Measurements from ENCODE around the gene RBM8A. TPM values are rescaled to one million over a fixed set of nuclear protein-coding genes. Genes with fewer than 3 reads are reported as not detected.
A peak's percentile ranks its signal among the peaks of the same experiment; 100 is the strongest.
"Not testable (repeated sequence)": the region's sequence is repeated elsewhere in the genome, so short reads cannot be mapped to it uniquely, and the experiment has no call there.

RBM8A gene
- total RNA-seq, 1 donor from 2014 or later = 178 TPM

DNA sequence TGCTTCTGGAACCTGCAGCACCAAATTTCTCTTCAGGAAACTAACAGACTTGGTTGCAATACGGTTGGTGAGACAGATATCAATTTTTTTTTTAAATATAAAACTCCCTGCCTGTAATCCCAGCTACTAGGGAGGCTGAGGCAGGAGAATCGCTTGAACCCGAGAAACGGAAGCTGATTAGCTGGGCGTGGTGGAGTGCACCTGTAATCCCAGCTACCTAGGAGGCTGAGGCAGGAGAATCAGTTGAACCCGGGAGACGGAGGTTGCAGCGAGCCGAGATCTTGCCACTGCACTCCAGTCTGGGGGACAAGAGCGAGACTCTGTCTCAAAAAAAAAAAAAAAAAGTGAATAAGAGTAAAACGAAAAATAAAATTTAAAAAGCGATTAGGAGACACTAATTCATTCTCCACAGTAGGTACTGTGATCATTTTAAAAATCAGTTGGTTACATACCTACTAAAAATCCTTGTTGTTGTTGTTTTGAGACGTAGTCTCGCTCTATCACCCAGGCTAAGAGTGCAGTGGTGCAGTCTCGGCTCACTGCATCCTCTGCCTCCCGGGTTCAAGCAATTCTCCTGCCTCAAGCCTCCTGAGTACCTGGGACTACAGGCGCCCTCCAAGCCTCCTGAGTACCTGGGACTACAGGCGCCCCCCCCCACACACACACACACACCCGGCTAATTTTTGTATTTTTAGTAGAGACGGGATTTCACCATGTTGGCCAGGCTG, 796 bp upstream of the RBM8A start:
- no peaks in the 10 kb centered on the region for H3K27me3 Mint-ChIP-seq
- no peak for ATAC-seq (ENCODE audit: low read depth)
- POLR2A ChIA-PET = interaction anchor here (0.6 to 5.3 kb wide), 40 partner anchors 8 to 647 kb away, joined by 3 to 128 read pairs (median 7); partner anchors contain the start of genes ANKRD34A, ANKRD35, ITGA10 and LIX1L
- no peak overlapping the region for H3K4me3 Mint-ChIP-seq
- H3K9me3 Mint-ChIP-seq = no peaks in the 10 kb centered on the region
- TF ChIP-seq, protein P1, sequence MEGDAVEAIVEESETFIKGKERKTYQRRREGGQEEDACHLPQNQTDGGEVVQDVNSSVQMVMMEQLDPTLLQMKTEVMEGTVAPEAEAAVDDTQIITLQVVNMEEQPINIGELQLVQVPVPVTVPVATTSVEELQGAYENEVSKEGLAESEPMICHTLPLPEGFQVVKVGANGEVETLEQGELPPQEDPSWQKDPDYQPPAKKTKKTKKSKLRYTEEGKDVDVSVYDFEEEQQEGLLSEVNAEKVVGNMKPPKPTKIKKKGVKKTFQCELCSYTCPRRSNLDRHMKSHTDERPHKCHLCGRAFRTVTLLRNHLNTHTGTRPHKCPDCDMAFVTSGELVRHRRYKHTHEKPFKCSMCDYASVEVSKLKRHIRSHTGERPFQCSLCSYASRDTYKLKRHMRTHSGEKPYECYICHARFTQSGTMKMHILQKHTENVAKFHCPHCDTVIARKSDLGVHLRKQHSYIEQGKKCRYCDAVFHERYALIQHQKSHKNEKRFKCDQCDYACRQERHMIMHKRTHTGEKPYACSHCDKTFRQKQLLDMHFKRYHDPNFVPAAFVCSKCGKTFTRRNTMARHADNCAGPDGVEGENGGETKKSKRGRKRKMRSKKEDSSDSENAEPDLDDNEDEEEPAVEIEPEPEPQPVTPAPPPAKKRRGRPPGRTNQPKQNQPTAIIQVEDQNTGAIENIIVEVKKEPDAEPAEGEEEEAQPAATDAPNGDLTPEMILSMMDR (IDR thresholded peaks at IDR 0.05) = no peak
- intact Hi-C loops (cut with micrococcal nuclease) = loop anchor here (1.0 to 5.0 kb wide), 8 partner anchors 10 to 109 kb away; partner anchors contain the start of genes ANKRD34A, LIX1L, PEX11B and PIAS3
- peak overlapping the region; percentile 74 for H3K27ac Mint-ChIP-seq
- H3K36me3 Mint-ChIP-seq (ENCODE audit: low read depth) = peaks cover 9% of the 10 kb centered on the region
- H3K4me1 Mint-ChIP-seq = peaks cover 23% of the 10 kb centered on the region
- DNase-seq = no peak
- CTCF ChIA-PET = interaction anchor here (0.8 to 2.0 kb wide), 8 partner anchors 10 to 86 kb away, joined by 4 to 23 read pairs (median 8); partner anchors contain the start of genes ANKRD34A, LIX1L, NUDT17 and PEX11B

DNA sequence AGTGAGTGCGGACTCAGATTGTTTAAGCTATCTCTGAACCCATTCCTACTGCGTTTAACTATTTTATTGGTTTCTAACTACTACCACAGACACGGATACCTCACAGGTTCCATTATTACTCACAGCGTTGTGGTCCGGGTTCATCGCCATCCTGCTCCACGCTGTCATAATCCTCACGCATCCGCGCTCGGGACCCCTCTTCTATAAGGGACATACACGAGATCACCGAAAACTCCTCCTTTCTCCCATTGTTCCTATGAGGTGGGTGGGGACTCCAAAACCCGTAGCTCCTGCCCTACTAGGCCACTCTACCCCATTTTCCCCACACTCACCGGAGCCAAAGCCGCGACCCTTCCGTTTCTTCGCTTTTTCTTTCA, 610 bp downstream of the RBM8A start:
- peak; percentile 23 for DNase-seq
- no peak overlapping the region for H3K27ac Mint-ChIP-seq
- ATAC-seq (ENCODE audit: low read depth) = peak; percentile 3

DNA sequence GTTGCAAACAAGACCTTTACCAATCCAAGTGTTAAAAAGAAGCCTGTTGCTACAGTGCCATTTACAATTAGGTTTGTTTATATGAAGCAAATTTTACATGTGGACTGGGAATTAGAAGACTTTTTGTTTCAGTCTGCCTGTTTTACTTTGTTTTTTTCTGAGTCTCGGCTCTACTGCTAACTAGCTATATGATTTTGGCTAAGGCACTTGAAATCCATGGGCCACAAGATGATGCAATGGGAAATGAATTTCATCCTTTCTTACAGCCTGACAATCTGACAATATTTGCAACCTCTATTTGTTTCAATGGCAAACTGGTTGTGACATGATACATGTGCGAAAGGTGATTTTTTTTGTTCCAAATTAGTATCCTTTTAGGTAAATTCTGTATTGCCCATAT, 5.0 kb downstream of the RBM8A start:
- no peak overlapping the region for H3K4me3 Mint-ChIP-seq
- TF ChIP-seq, protein P1 (IDR thresholded peaks at IDR 0.05) = no peak
- ATAC-seq (ENCODE audit: low read depth) = no peak
- CTCF ChIA-PET = no interaction called here
- DNase-seq = no peak
- H3K36me3 Mint-ChIP-seq (ENCODE audit: low read depth) = peaks cover 24% of the 10 kb centered on the region
- POLR2A ChIA-PET = no interaction called here
- H3K27me3 Mint-ChIP-seq = no peaks in the 10 kb centered on the region
- no peak overlapping the region for H3K27ac Mint-ChIP-seq
- intact Hi-C loops (cut with micrococcal nuclease) = no loop called here
- peaks cover 25% of the 10 kb centered on the region for H3K4me1 Mint-ChIP-seq
- no peaks in the 10 kb centered on the region for H3K9me3 Mint-ChIP-seq

More for the DNA sequence above, 610 bp downstream of the RBM8A start:
- Mint-ChIP-seq H3K27me3 (no peaks in the 10 kb centered on the region), H3K36me3 (ENCODE audit: low read depth) (peaks cover 14% of the 10 kb centered on the region), H3K4me3 (no peak overlapping the region), H3K4me1 (peaks cover 10% of the 10 kb centered on the region), H3K9me3 (no peaks in the 10 kb centered on the region)
- TF ChIP-seq, protein P1 (IDR thresholded peaks at IDR 0.05) = no peak
- POLR2A ChIA-PET = interaction anchor here (0.6 to 5.3 kb wide), 23 partner anchors 8 to 125 kb away, joined by 3 to 128 read pairs (median 9); partner anchors contain the start of genes ANKRD34A, ANKRD35, ITGA10 and LIX1L
- CTCF ChIA-PET = interaction anchor here (1.2 to 2.0 kb wide), 7 partner anchors 8 to 88 kb away, joined by 4 to 23 read pairs (median 9); partner anchors contain the start of genes ANKRD34A, LIX1L, NUDT17 and PEX11B
- intact Hi-C loops (cut with micrococcal nuclease) = loop anchor here (1.0 to 5.0 kb wide), 8 partner anchors 8 to 111 kb away; partner anchors contain the start of genes ANKRD34A, LIX1L, PEX11B and PIAS3

DNA sequence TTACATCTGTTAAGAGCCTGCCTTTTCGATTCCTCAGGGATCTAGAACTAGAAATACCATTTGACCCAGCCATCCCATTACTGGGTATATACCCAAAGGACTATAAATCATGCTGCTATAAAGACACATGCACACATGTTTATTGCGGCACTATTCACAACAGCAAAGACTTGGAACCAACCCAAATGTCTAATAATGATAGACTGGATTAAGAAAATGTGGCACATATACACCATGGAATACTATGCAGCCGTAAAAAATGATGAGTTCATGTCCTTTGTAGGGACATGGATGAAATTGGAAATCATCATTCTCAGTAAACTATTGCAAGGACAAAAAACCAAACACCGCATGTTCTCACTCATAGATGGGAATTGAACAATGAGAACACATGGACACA, 7.0 kb downstream of the RBM8A start:
- DNase-seq; H3K27me3 Mint-ChIP-seq; CTCF ChIA-PET; intact Hi-C loops (cut with micrococcal nuclease); H3K27ac Mint-ChIP-seq; ATAC-seq (ENCODE audit: low read depth); H3K9me3 Mint-ChIP-seq: not testable (repeated sequence)
- Mint-ChIP-seq H3K4me3 (peak overlapping the region; percentile 95), H3K4me1 (peaks cover 34% of the 10 kb centered on the region), H3K36me3 (ENCODE audit: low read depth) (peaks cover 39% of the 10 kb centered on the region)
- POLR2A ChIA-PET = interaction anchor here (0.6 to 3.9 kb wide), 4 partner anchors 8 to 119 kb away, joined by 6 to 109 read pairs (median 52); partner anchors contain the start of genes PIAS3 and RBM8A

DNA sequence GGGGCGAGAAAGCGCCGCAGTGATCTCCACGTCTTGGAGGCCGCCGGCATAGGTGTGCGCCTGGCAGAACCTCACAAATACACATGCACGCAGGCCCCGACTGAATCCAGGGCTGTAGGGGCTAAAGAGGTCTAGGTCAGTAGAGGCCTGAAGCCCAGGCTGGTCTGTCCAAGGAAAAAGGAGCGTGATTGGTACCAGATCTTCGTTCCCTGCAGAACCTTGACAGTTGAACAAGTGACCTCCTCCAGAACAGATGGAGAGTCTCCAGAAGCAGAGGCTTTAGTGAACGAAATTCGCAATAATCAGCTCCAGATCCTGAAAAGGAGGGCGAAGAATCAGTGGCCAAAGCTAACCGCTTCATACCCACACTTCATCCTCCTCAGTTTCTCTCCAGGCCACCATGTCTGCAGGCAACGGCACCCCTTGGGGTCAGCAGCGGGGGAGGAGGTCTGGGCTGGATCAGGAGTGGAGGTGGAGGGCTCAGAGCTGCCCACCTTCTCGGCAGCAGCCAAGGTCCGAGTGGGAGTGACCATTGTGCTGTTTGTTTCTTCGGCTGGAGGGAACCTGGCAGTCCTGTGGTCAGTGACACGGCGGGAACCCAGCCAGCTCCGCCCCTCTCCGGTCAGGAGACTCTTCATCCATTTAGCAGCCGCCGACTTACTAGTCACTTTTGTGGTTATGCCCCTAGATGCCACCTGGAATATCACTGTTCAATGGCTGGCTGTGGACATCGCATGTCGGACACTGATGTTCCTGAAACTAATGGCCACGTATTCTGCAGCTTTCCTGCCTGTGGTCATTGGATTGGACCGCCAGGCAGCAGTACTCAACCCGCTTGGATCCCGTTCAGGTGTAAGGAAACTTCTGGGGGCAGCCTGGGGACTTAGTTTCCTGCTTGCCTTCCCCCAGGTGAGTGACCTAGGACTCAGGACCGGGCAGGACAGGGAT, 8.0 kb downstream of the RBM8A start:
- ATAC-seq (ENCODE audit: low read depth) (peak; percentile 6), DNase-seq (no peak)
- Mint-ChIP-seq H3K27ac (peak overlapping the region; percentile 93), H3K36me3 (ENCODE audit: low read depth) (peaks cover 45% of the 10 kb centered on the region), H3K4me1 (peaks cover 35% of the 10 kb centered on the region), H3K27me3 (no peaks in the 10 kb centered on the region), H3K4me3 (peak overlapping the region; percentile 95), H3K9me3 (no peaks in the 10 kb centered on the region)
- ChIA-PET CTCF (interaction anchor here (1.2 to 2.2 kb wide), 5 partner anchors 8 to 74 kb away, joined by 3 to 8 read pairs (median 4); partner anchors contain the start of genes ANKRD34A, NUDT17, PIAS3 and POLR3GL), POLR2A (interaction anchor here (0.7 to 3.9 kb wide), 26 partner anchors 9 to 1681 kb away, joined by 3 to 109 read pairs (median 6); partner anchors contain the start of genes ANKRD34A, ANKRD35, ITGA10 and LIX1L)
- intact Hi-C loops (cut with micrococcal nuclease) = loop anchor here (1.0 kb wide), 3 partner anchors 8 to 60 kb away; partner anchors contain the start of genes LIX1L, PIAS3 and RBM8A
- TF ChIP-seq, protein P1 (IDR thresholded peaks at IDR 0.05) = no peak

All from activated B cell treated with CpG ODN at 0.5 μM for 24 hours (primary cell).